H1 (cell line): ENCODE data around the gene KIF1B. TPM values are rescaled to one million over a fixed set of nuclear protein-coding genes. Genes with fewer than 3 reads are reported as not detected.

Experiments
- CTCF ChIA-PET: fragments of 300-600 bp; sonication (Branson Sonifier 250); formaldehyde crosslinking; loops from one replicate; lab custom pipeline; 2021; ENCODE audit not compliant: partially characterized antibody; lab: Charles Lee
- POLR2A ChIA-PET: fragments of 300-600 bp; sonication (Branson Sonifier 250); formaldehyde crosslinking; loops from one replicate; lab custom pipeline; 2021; ENCODE audit warnings: inconsistent platforms; ENCODE audit not compliant: partially characterized antibody; lab: Charles Lee
- DNase-seq, 2 experiments: peaks; one replicate each; pipeline versions ENCODE4 v3.0.0 to v3.0.0-alpha.2; 2010 to 2022; ENCODE audit warnings: low spot score in 2 of 2, low read depth in 1 of 2, mixed read lengths in 1 of 2
- FAIRE-seq: peaks from 2 replicates; lab custom pipeline; 2011; peaks lifted over from hg19 to GRCh38; lab: Jason Lieb, UNC
- H2AFZ ChIP-seq: 2 replicates; pipeline ENCODE4 v1.8.1; 2012; ENCODE audit warnings: low read length, inconsistent platforms
- H2AK5ac ChIP-seq: 2 replicates; pipeline ENCODE4 v1.6.1; 2013; ENCODE audit warnings: low read depth, low read length
- H2BK120ac ChIP-seq: replicated peaks from 2 replicates; pipeline ENCODE3; 2013; ENCODE audit warnings: low read depth, low read length, inconsistent platforms
- H2BK12ac ChIP-seq: 2 replicates; pipeline ENCODE4 v1.6.1; 2013; ENCODE audit warnings: low read depth, low read length
- H2BK15ac ChIP-seq: 2 replicates; pipeline ENCODE4 v1.6.1; 2013; ENCODE audit warnings: low read length
- H2BK20ac ChIP-seq: 2 replicates; pipeline ENCODE4 v1.6.1; 2013; ENCODE audit warnings: low read length
- H2BK5ac ChIP-seq: 2 replicates; pipeline ENCODE4 v1.6.1; 2013; ENCODE audit warnings: low read depth, low read length
- H3K14ac ChIP-seq: 2 replicates; pipeline ENCODE4 v1.6.1; 2013; ENCODE audit warnings: inconsistent platforms; ENCODE audit not compliant: insufficient read length
- H3K18ac ChIP-seq: 2 replicates; pipeline ENCODE4 v1.6.1; 2013; ENCODE audit warnings: low read length; ENCODE audit errors: extremely low read depth
- H3K23ac ChIP-seq: 2 replicates; pipeline ENCODE4 v1.6.1; 2013; ENCODE audit warnings: inconsistent platforms; ENCODE audit not compliant: insufficient read length
- H3K23me2 ChIP-seq: 2 replicates; pipeline ENCODE4 v1.6.1; 2013; ENCODE audit warnings: low read depth, low read length
- H3K27ac ChIP-seq: 2 replicates; pipeline ENCODE4 v1.6.1; 2011; ENCODE audit warnings: low read depth, low read length, inconsistent platforms
- H3K27me3 ChIP-seq, 4 experiments: replicated peaks in 1 of 4; 1 replicate in 1 of 4; 2 replicates in 3 of 4; pipeline versions ENCODE4 v1.6.1 to v1.8.1; 2011 to 2013; ENCODE audit warnings: low read length in 3 of 4, mild to moderate bottlenecking in 3 of 4, inconsistent platforms in 2 of 4, mixed read lengths in 2 of 4, moderate library complexity in 1 of 4; ENCODE audit not compliant: control insufficient read depth in 3 of 4, insufficient read depth in 3 of 4; ENCODE audit errors: extremely low read depth in 1 of 4
- H3K36me3 ChIP-seq, 4 experiments: 2 replicates each; pipeline versions ENCODE4 v1.6.1 to v1.8.1; 2011 to 2013; ENCODE audit warnings: mild to moderate bottlenecking in 4 of 4, low read length in 3 of 4, moderate library complexity in 2 of 4, control low read depth in 1 of 4, inconsistent platforms in 1 of 4; ENCODE audit not compliant: insufficient read depth in 4 of 4, control insufficient read depth in 2 of 4
- H3K4ac ChIP-seq: replicated peaks from 2 replicates; pipeline ENCODE3; 2013; ENCODE audit warnings: low read length, low read depth, mixed read lengths, inconsistent platforms; ENCODE audit not compliant: insufficient read length
- H3K4me1 ChIP-seq, 4 experiments: replicated peaks in 1 of 4; 1 replicate in 1 of 4; 2 replicates in 3 of 4; pipeline versions ENCODE4 v1.6.1 to v1.8.1; 2011 to 2013; ENCODE audit warnings: low read length in 3 of 4, inconsistent platforms in 2 of 4, mixed read lengths in 1 of 4; ENCODE audit not compliant: insufficient read depth in 4 of 4, control insufficient read depth in 3 of 4
- H3K4me2 ChIP-seq, 2 experiments: 2 replicates each; pipeline versions ENCODE4 v1.6.1 to v1.8.1; 2011 to 2013; ENCODE audit warnings: low read depth in 2 of 2, low read length in 2 of 2, control low read depth in 1 of 2, inconsistent platforms in 1 of 2, mild to moderate bottlenecking in 1 of 2; ENCODE audit not compliant: insufficient read depth in 1 of 2
- H3K4me3 ChIP-seq, 4 experiments: fragments of 200-600, 300-600 bp in 1 of 4; sonication (generic), shearing (Covaris generic), sonication (Bioruptor Twin) in 1 of 4; 2 replicates each; pipeline versions ENCODE4 v1.5.1 to v1.8.1; 2011 to 2016; ENCODE audit warnings: low read length in 4 of 4, low read depth in 3 of 4, control low read depth in 2 of 4, inconsistent platforms in 2 of 4, mild to moderate bottlenecking in 2 of 4, mixed read lengths in 1 of 4, moderate library complexity in 1 of 4; ENCODE audit not compliant: insufficient read depth in 2 of 4; ENCODE audit errors: extremely low read depth in 1 of 4
- H3K56ac ChIP-seq: replicated peaks from 2 replicates; pipeline ENCODE3; 2013; ENCODE audit warnings: low read depth, mild to moderate bottlenecking, mixed read lengths, low read length, inconsistent platforms; ENCODE audit not compliant: insufficient read length
- H3K79me1 ChIP-seq: 2 replicates; pipeline ENCODE4 v1.6.1; 2013; ENCODE audit warnings: low read depth, low read length, control low read depth
- H3K79me2 ChIP-seq, 2 experiments: 2 replicates each; pipeline versions ENCODE4 v1.6.1 to v1.8.1; 2012 to 2013; ENCODE audit warnings: low read length in 2 of 2, mild to moderate bottlenecking in 2 of 2, inconsistent platforms in 1 of 2; ENCODE audit not compliant: insufficient read depth in 2 of 2, control insufficient read depth in 1 of 2
- H3K9ac ChIP-seq, 4 experiments: replicated peaks in 1 of 4; 1 replicate in 1 of 4; 2 replicates in 3 of 4; pipeline versions ENCODE4 v1.6.1 to v1.8.1; 2011 to 2013; ENCODE audit warnings: low read depth in 3 of 4, low read length in 3 of 4, control low read depth in 2 of 4, mild to moderate bottlenecking in 2 of 4, moderate library complexity in 2 of 4, inconsistent platforms in 1 of 4; ENCODE audit errors: extremely low read depth in 1 of 4
- H3K9me3 ChIP-seq, 2 experiments: 2 replicates each; pipeline versions ENCODE4 v1.6.1 to v1.8.1; 2012 to 2013; ENCODE audit warnings: mild to moderate bottlenecking in 2 of 2, moderate library complexity in 2 of 2, control low read depth in 1 of 2, inconsistent platforms in 1 of 2, low read depth in 1 of 2, low read length in 1 of 2, mixed read lengths in 1 of 2; ENCODE audit not compliant: insufficient read depth in 2 of 2
- H4K20me1 ChIP-seq, 2 experiments: replicated peaks in 1 of 2; 2 replicates each; pipeline versions ENCODE3 to v1.8.1; 2011 to 2013; ENCODE audit warnings: inconsistent platforms in 2 of 2, low read length in 2 of 2, mild to moderate bottlenecking in 1 of 2; ENCODE audit not compliant: insufficient read depth in 2 of 2, control insufficient read depth in 1 of 2
- H4K5ac ChIP-seq: 2 replicates; pipeline ENCODE4 v1.6.1; 2013; ENCODE audit warnings: low read length, low read depth, mixed read lengths, inconsistent platforms; ENCODE audit not compliant: insufficient read length
- H4K8ac ChIP-seq: 2 replicates; pipeline ENCODE4 v1.8.0; 2013; ENCODE audit warnings: mild to moderate bottlenecking, moderate library complexity, low read length, inconsistent platforms; ENCODE audit not compliant: insufficient read depth; ENCODE audit errors: extremely low read depth
- H4K91ac ChIP-seq: replicated peaks from 2 replicates; pipeline ENCODE3; 2013; ENCODE audit warnings: low read length, mixed read lengths, inconsistent platforms; ENCODE audit not compliant: insufficient read length
- BACH1 ChIP-seq: IDR thresholded peaks from 2 replicates; pipeline ENCODE4 v1.6.1; 2012; ENCODE audit warnings: low read length, improper control_type of control experiment
- RAD21 ChIP-seq, 2 experiments: IDR thresholded peaks in 1 of 2; conservative IDR thresholded peaks in 1 of 2; 2 replicates each; pipeline ENCODE4 v1.6.1; 2011; ENCODE audit warnings: low read depth in 2 of 2, low read length in 2 of 2, improper control_type of control experiment in 1 of 2, inconsistent platforms in 1 of 2, mild to moderate bottlenecking in 1 of 2, moderate library complexity in 1 of 2
- YY1 ChIP-seq: IDR thresholded peaks from 2 replicates; pipeline ENCODE4 v1.6.1; 2011; ENCODE audit warnings: low read depth, mild to moderate bottlenecking, low read length
- WGBS, 2 experiments: shearing (Covaris generic) in 1 of 2; methylation state at CpG; one replicate each; pipeline versions ENCODE4 v1.1.6 to v1.1.7; 2013 to 2015; ENCODE audit warnings: low lambda C conversion rate in 2 of 2, mixed read lengths in 2 of 2, inconsistent platforms in 1 of 2, low coverage in 1 of 2, missing lambda C conversion rate in 1 of 2; ENCODE audit not compliant: insufficient replicate concordance in 2 of 2, insufficient coverage in 1 of 2, insufficient read length in 1 of 2; ENCODE audit errors: extremely low coverage in 1 of 2, missing lambda C conversion rate in 1 of 2; 5-methylcytosine and 5-hydroxymethylcytosine counted together
- polyA plus RNA-seq, 7 experiments: library from polyadenylated mRNA; depleted of rRNA in 3 of 7; stranded (reverse) in 5 of 7; unstranded in 2 of 7; fragments of >200 nt in 5 of 7; fragments of 200-250 nt in 2 of 7; gene quantifications; 1 replicate in 5 of 7; 2 replicates in 1 of 7; 4 replicates in 1 of 7; pipeline versions ENCODE4 v1.2.1 to v1.2.3, GENCODE V29; 2011 to 2013; ENCODE audit warnings: missing spikeins in 2 of 7, mixed read lengths in 2 of 7
- total RNA-seq: library from RNA; stranded (reverse); fragmentation: NEBNext Ultra II Directional; extraction: Animal tissue kit (Norgen Biotek cat#: 25700); gene quantifications from 2 replicates; pipeline ENCODE4 v1.2.1, GENCODE V29; 2021

The KIF1B gene
- total and polyA plus RNA-seq, 2 of the 8 experiments (the other 6 are each of a cell fraction or from before 2014, with no cell fraction given) = 39.1 to 74.2 TPM

GRCh38 chr1:10228528-10228927 is 18.2 kb downstream of the KIF1B start:
- Histone ChIP-seq H2AFZ (no peak overlapping the region), H4K8ac (no peak overlapping the region), H3K27me3 (no peaks in the 10 kb centered on the region), H3K14ac (no peak overlapping the region), H3K18ac (no peak overlapping the region), H3K27ac (no peak overlapping the region), H2AK5ac (no peak overlapping the region), H3K23ac (no peak overlapping the region), H2BK5ac (no peak overlapping the region), H3K56ac (no peak overlapping the region), H4K20me1 (peaks cover 10 to 15% of the 10 kb centered on the region in 2 experiments), H3K4me3 (no peak overlapping the region), H3K4me2 (no peak overlapping the region), H2BK12ac (no peak overlapping the region), H2BK20ac (no peak overlapping the region), H3K9ac (no peak overlapping the region), H3K4me1 (no peaks in the 10 kb centered on the region; a peak in 1 of 7 replicates), H3K4ac (no peak overlapping the region), H2BK15ac (no peak overlapping the region), H3K23me2 (no peaks in the 10 kb centered on the region; the same call in 1 of the 2 replicates), H4K91ac (no peak overlapping the region), H2BK120ac (no peak overlapping the region), H4K5ac (no peak overlapping the region), H3K79me1 (peaks cover 14% of the 10 kb centered on the region), H3K9me3 (peaks cover 9 to 11% of the 10 kb centered on the region in 2 experiments), H3K79me2 (peaks cover 7 to 86% of the 10 kb centered on the region in 2 experiments), H3K36me3 (peaks cover 0 to 11% (median under 1%) of the 10 kb centered on the region in 4 experiments; a peak in 2 of 8 replicates)
- DNase-seq (no peak), FAIRE-seq (no peak)
- ChIA-PET CTCF (interaction anchor here (0.6 to 1.5 kb wide), 7 partner anchors 10 to 110 kb away, joined by 3 to 8 read pairs (median 4); partner anchors contain the start of gene KIF1B), POLR2A (interaction anchor here (1.2 to 2.6 kb wide), 2 partner anchors 17 to 18 kb away, joined by 7 read pairs; partner anchors contain the start of gene KIF1B)
- WGBS, 2 experiments = 79% methylated on average over 2 of the region's 2 CpGs; no CpG with 5 or more reads in 1 of the 2 experiments
- TF ChIP-seq YY1 (no peak), BACH1 (no peak), RAD21 (IDR thresholded peaks at IDR 0.05 in 1 of 2, conservative IDR thresholded peaks at IDR 0.05 in 1 of 2; ENCODE audit: low read depth in 2 of 2, low read length in 2 of 2) (no peak)
